Measurements from ENCODE around the gene HNRNPC.

DNA sequence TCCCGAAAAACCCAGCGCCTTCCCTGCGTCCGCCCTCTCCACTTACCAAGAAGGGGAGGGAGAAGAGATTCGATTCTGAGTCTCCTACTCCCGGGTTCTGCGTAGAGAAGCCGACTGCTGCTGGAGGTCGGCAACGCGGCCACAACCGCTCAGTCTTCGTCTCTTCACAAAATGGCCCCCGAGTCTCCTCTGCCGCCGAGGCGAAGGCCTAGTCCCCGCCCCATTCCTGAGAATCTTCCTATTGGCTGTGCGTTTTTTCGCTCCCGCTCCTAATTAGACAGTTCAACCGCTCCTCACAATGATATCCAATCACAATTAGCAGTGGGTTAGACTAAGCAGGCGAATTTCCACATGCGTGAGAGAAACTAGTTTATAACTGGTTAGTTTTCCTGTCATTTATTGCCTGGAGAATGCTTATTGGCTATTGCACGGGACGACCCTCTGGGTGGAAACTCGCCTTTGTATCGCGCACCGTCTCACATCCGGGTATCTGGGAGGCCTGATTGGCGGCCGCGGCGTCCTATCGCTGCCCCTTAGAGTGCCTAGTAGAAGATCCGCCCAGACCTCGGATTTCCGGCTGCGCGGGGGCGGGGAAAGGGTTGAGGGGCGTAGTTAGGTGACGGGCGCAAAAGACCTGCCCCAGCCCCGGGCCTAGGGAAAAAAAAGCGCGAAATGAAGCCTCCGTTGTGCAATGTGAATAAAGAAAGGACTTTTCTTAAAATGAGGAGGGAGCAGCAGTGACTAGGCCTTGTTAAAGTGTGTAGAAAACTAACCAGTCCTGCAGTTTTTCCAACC is at the start of gene HNRNPC:
- TF ChIP-seq, protein P1, sequence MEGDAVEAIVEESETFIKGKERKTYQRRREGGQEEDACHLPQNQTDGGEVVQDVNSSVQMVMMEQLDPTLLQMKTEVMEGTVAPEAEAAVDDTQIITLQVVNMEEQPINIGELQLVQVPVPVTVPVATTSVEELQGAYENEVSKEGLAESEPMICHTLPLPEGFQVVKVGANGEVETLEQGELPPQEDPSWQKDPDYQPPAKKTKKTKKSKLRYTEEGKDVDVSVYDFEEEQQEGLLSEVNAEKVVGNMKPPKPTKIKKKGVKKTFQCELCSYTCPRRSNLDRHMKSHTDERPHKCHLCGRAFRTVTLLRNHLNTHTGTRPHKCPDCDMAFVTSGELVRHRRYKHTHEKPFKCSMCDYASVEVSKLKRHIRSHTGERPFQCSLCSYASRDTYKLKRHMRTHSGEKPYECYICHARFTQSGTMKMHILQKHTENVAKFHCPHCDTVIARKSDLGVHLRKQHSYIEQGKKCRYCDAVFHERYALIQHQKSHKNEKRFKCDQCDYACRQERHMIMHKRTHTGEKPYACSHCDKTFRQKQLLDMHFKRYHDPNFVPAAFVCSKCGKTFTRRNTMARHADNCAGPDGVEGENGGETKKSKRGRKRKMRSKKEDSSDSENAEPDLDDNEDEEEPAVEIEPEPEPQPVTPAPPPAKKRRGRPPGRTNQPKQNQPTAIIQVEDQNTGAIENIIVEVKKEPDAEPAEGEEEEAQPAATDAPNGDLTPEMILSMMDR (IDR thresholded peaks at IDR 0.05): no peak
- TF ChIP-seq ZFX (IDR thresholded peaks at IDR 0.05; ENCODE audit: borderline replicate concordance): no peak

Data from 22Rv1 (cell line).